ENCODE results near the gene TFAP2A. TPM values are rescaled to one million over a fixed set of nuclear protein-coding genes. Genes with fewer than 3 reads are reported as not detected.

The TFAP2A gene
- polyA plus RNA-seq, 2 of the 4 experiments (the other 2 are of a cell fraction), result 13.1 to 26.9 TPM

DNA sequence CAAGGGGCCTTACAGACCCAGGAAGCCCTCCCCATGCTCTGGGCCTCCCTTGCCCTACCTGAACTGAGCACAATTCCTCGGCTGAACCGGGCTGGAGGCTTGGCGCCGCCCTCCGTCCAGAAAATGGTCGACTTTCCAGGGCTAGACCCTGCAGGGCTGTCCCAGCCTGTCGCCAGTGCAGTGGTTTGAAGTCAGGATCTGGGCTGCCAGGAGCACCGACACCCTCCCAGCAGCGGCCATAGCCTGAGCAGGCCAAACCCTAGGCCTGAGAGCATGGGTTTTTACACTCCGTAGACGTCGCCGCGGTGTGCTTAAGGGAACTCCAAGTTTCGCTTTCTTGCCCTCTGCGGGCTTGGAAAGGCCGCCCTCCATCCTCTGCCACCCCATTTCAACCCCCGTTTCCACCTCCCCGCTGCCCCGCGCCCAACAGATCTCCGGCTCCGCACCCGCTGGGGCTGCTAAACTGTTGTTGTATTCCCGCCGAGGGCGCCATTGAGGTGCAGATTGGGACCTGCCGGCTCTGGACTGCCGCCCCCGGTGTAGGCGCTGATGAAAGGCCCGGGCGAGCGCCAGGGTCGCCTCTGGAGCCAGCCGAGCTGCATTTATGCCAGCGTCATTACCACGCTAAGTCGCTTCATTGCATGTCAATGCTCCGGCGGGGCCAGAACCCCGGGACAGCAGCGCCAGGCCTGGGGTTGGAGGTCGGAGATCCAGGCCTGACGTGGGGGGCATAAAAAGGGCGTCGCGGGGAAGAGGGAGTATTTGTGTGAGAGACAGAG lies 2.2 kb upstream of the TFAP2A start:
- no peaks in the 10 kb centered on the region for H3K9me3 ChIP-seq
- FAIRE-seq (no peak), ATAC-seq (no peak), DNase-seq (ENCODE audit: low read depth in 1 of 2, low spot score in 1 of 2) (no peak)
- no peak overlapping the region for H3K4me3 ChIP-seq
- 0 out of 6 replicates have a peak overlapping the region, but pooled peaks of 1 of the 2 experiments have one; percentile 18 for H3K27ac ChIP-seq
- WGBS (ENCODE audit: missing lambda C conversion rate), result 96% methylated on average over 40 of the region's 48 CpGs
- CTCF ChIA-PET, result interaction anchor here (1.4 to 4.4 kb wide), 3 partner anchors 12 to 1434 kb away, joined by 6 to 32 read pairs (median 32); no protein-coding TSS in a partner anchor
- POLR2A ChIA-PET, result no interaction called here
- 0 out of 3 replicates have a peak, but pooled peaks cover 3% of the 10 kb centered on the region for H3K4me1 ChIP-seq
- TF ChIP-seq USF2 (IDR thresholded peaks at IDR 0.05) (no peak), RFX5 (IDR thresholded peaks at IDR 0.05) (no peak), CBX8 (IDR thresholded peaks at IDR 0.05) (no peak), ATOH8 (CRISPR knock-in tag; IDR thresholded peaks at IDR 0.05; ENCODE audit: low read depth) (no peak), RAD21 (conservative IDR thresholded peaks at IDR 0.05 in 1 of 2, IDR thresholded peaks at IDR 0.05 in 1 of 2) (no peak), BCL3 (IDR thresholded peaks at IDR 0.05) (no peak), E2F6 (IDR thresholded peaks at IDR 0.05; ENCODE audit: borderline replicate concordance, low read depth) (no peak), MYC (IDR thresholded peaks at IDR 0.05; ENCODE audit: borderline replicate concordance, low read length) (no peak)
- no peak overlapping the region for H3K4me2 ChIP-seq

DNA sequence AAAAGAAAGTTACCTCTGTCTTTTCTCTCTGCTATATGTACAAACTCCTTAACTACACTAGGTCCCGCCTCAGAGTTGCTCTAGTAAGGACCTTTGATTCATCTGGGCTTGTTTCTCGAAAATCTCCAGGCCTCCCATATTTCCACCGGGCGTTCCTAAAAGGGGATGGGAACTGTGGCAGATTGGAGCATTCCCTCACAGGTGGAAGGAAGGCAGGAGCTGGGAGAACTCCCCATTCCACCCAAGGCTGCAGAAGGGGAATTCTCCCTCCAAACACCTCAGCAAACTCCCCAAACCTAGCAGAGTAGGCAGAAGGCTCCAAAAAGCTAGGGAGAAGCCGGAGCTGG lies 1.6 kb upstream of the TFAP2A start:
- Histone ChIP-seq H3K4me2 (no peak overlapping the region), H3K9me3 (no peaks in the 10 kb centered on the region), H3K27ac (no peak overlapping the region), H3K4me1 (0 out of 3 replicates have a peak, but pooled peaks cover 3% of the 10 kb centered on the region), H3K4me3 (no peak overlapping the region)
- FAIRE-seq (no peak), DNase-seq (ENCODE audit: low read depth in 1 of 2, low spot score in 1 of 2) (no peak), ATAC-seq (no peak)
- TF ChIP-seq ESRRA (IDR thresholded peaks at IDR 0.05; ENCODE audit: borderline replicate concordance, low read length) (no peak), SREBF2 (IDR thresholded peaks at IDR 0.05) (no peak), HEYL (CRISPR knock-in tag; IDR thresholded peaks at IDR 0.05) (no peak), FOSL2 (IDR thresholded peaks at IDR 0.05) (no peak), FOSL2 (CRISPR knock-in tag; IDR thresholded peaks at IDR 0.05) (no peak)
- WGBS (ENCODE audit: missing lambda C conversion rate), result 98% methylated on average over 5 of the region's 5 CpGs
- POLR2A ChIA-PET, result no interaction called here
- CTCF ChIA-PET, result interaction anchor here (2.8 to 4.4 kb wide), 3 partner anchors 8 to 1433 kb away, joined by 17 to 32 read pairs (median 32); no protein-coding TSS in a partner anchor

- ATAC-seq (no peak), DNase-seq (ENCODE audit: low read depth in 1 of 2, low spot score in 1 of 2) (no peak), FAIRE-seq (no peak)
- Histone ChIP-seq H3K4me1 (0 out of 3 replicates have a peak, but pooled peaks cover 3% of the 10 kb centered on the region), H3K27ac (peak overlapping the region; percentile 56 to 98; a peak in 5 of 6 replicates), H3K4me3 (peak overlapping the region; percentile 52; the same call in 2 of the 3 replicates), H3K9me3 (no peaks in the 10 kb centered on the region), H3K4me2 (peak overlapping the region; percentile 64)
- WGBS (ENCODE audit: missing lambda C conversion rate), result 94% methylated on average over 36 of the region's 36 CpGs
- POLR2A ChIA-PET, result interaction anchor here (0.6 to 3.8 kb wide), 6 partner anchors 11 to 1433 kb away, joined by 3 to 38 read pairs (median 6); no protein-coding TSS in a partner anchor
- TF ChIP-seq KDM1A (IDR thresholded peaks at IDR 0.05; ENCODE audit: low read depth), result no peak
- no peak for TF ChIP-seq HEYL (CRISPR knock-in tag; IDR thresholded peaks at IDR 0.05)
- no peak for TF ChIP-seq JUNB (IDR thresholded peaks at IDR 0.05)
- TF ChIP-seq NPAS2 (CRISPR knock-in tag; IDR thresholded peaks at IDR 0.05; ENCODE audit: borderline replicate concordance), result no peak
- TF ChIP-seq EHMT2 (IDR thresholded peaks at IDR 0.05; ENCODE audit: low read depth), result no peak
- TF ChIP-seq MYC (IDR thresholded peaks at IDR 0.05; ENCODE audit: borderline replicate concordance, low read length), result no peak
- no peak for TF ChIP-seq RAD21 (conservative IDR thresholded peaks at IDR 0.05 in 1 of 2, IDR thresholded peaks at IDR 0.05 in 1 of 2)
- no peak for TF ChIP-seq POLR2A (IDR thresholded peaks at IDR 0.05; ENCODE audit: low read length)
- CTCF ChIA-PET, result interaction anchor here (0.7 to 4.4 kb wide), 17 partner anchors 9 to 1433 kb away, joined by 3 to 32 read pairs (median 7); no protein-coding TSS in a partner anchor
These were observed 975 bp upstream of the TFAP2A start for GRCh38 chr6:10415617-10416480.
